HG03097 (cell line): ENCODE data around the gene AIRE.

Experiments
- ATAC-seq: cut with Tn5 transposase; IDR thresholded peaks from one replicate; pipeline ENCODE4 v1.9.1; 2021; ENCODE audit not compliant: unreplicated experiment, low FRiP score

The AIRE gene

DNA sequence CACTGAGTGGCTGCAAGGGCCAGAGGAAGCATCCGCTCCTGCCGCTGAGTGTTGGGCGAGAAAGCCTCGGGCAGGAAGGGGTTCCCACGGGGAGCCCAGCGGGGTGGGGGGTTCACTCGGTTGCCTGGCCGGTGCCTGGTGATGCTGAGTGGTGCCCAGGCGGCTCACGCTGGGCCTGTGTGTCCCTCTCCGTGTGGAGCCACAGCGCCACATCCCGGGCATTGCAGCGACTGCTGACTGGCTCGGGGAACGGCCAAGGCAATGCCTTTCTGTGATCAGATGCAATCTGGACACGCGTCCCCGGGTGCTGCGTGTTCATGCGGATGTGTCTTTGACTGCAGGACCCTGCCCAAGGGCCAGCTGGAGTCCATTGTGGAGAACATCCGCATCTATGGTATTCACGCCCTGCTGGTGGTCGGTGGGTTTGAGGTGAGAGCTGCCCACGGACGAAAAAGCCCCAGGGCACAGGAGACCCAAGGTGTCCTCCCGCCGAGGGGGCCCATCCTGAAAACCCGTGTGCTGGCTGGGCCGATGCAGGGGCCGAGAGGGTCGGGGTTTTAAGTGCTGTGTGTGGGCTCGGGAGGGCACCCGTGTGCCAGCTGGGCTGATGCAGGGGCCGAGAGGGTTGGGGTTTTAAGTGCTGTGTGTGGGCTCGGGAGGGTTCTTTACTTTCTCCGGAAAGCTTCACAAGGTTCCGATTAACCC lies 37.1 kb downstream of the AIRE start:
- ATAC-seq, result no peak

DNA sequence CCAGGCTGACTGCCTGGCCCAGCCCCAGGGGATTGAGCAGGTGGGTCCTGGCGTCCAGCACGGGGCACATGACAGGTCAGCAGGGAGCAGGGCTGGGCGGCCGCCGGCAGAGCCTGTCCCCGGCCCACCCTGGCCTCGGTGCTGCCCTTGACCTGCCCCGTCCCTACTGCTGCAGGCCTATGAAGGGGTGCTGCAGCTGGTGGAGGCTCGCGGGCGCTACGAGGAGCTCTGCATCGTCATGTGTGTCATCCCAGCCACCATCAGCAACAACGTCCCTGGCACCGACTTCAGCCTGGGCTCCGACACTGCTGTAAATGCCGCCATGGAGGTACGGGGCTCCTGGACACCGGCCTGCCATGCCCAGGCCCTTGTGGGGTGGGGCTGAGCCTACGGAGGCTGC lies 37.9 kb downstream of the AIRE start:
- ATAC-seq, result no peak

- no peak for ATAC-seq
These were observed 38.6 kb downstream of the AIRE start for GRCh38 chr21:44324106-44324853.

GRCh38 chr21:44324854-44325107 lies 39.1 kb downstream of the AIRE start:
- no peak for ATAC-seq

GRCh38 chr21:44325386-44326271 lies 40.0 kb downstream of the AIRE start:
- no peak for ATAC-seq

- no peak for ATAC-seq
These were observed 40.6 kb downstream of the AIRE start for GRCh38 chr21:44326272-44326647.

GRCh38 chr21:44326716-44327602 lies 41.3 kb downstream of the AIRE start:
- ATAC-seq, result no peak

- no peak for ATAC-seq
These were observed 41.9 kb downstream of the AIRE start for GRCh38 chr21:44327603-44327974.

DNA sequence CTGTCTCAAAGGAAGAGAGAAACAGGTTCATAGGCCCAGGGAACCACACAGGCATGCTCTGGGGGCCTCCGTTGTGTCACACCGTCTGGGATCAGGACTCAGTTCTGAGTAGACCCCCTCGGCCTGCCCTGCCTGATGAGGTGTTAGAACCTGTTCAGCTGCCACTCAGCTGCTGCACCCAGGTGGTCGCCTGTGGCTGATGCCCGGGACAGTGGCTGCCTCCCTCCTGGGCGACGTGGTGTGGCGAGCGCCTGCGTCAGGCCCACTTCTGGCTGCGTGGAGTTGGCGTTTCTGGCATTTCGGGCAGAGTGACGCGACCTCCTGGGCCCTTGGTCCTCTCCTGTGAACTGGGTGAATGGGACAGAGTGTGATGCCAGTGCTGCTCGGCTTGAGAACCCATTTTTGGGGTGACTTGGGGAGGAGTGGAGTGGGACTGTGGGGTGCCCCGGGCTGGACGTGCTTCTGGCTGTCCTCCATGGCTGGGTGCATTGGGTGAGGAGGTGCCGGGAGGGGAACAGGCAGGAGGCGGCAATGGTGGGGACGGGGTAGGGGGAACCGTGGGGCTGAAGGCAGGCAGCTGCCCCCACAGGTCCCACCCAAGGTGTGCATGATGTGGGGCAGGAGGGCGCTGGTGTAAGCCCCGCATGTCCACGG lies 42.7 kb downstream of the AIRE start:
- no peak for ATAC-seq

DNA sequence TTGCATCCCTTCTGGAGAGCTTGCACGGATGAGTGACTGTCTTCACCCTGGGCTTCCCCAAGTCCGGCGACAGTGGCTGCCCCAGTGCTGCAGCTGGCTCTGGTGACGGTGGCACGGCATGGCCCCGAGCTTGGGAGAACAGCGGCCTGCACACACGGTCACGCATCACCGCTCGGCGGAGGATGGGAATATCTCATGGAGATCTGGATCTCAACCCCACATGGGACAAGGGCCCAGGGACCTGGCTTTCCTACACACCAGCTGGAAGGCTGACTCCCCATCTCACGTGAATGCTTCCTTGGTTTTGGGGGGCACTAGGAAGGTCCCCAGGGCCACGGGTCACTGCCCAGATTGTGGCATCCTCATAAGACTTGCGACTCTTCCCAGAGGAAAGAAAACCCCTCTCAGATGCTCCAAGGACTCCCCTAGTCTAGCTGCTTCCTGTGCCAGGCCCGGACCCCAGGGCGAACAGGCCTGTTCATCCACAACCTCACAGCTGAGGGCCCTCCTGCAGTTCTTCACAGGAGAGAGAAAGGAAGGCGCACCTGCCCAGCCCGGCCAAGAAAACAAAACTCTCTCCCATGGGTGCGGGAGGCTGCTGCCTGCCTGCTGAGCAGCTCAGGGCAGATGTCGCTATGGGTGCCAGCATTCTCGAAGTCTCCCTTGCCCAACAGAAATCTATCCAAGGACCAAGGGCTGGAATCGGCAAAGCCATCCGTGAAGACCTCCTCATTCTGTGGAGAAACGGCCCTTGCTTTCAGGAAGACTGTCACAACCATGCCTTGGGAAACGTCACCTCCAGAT lies 43.6 kb downstream of the AIRE start:
- no peak for ATAC-seq

- ATAC-seq, result no peak
These were observed 44.5 kb downstream of the AIRE start for GRCh38 chr21:44329971-44330681.

GRCh38 chr21:44330698-44331097 lies 45.0 kb downstream of the AIRE start:
- ATAC-seq, result no peak

- ATAC-seq, result no peak
These were observed 45.5 kb downstream of the AIRE start for GRCh38 chr21:44331209-44331608.

- no peak for ATAC-seq
These were observed 46.1 kb downstream of the AIRE start for GRCh38 chr21:44331650-44332307.

DNA sequence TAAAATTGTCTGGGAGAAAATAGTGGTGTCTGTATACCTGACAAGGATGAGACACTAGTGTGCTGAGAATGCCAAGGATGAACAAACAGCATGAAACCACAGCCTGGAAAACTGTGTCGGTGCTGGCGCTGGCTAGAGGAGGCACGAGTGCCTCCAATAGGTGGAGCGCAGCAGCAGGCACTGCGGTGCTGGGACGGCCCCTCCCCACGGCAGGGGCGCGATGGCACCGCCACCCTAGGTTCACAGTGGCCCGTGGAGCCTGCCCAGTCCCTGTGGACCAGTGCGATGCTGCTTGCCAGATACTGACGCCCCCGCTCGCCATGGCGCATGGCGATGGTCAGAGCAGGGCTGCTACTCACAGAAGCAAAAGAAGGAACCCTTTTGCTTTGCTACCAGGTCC lies 46.7 kb downstream of the AIRE start:
- ATAC-seq, result no peak

DNA sequence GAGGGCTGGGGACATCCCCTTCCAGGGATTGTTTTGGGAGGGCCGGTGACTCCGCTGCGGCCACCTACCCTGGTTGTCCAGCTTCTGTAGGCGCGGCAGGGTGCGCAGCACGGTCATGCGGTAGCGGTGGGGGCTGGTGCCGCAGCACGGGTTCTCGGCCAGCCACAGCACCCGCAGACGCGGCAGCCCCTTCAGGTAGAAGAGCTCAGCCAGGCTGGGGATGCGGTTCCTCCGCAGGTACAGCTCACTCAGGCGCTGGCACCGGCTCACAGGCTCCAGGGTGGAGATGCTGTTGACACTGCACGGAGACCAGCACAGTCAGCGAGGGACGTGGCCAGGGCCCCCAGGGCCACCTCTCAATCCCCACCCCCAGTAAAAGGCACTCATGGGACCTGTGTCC lies 47.3 kb downstream of the AIRE start:
- no peak for ATAC-seq

- no peak for ATAC-seq
These were observed 48.0 kb downstream of the AIRE start for GRCh38 chr21:44333509-44334328.
